Suprapubic skin (tissue), 4 donors: ENCODE data around the gene CERS2.

ENCODE experiments used
- CTCF ChIP-seq, 2 donors: fragments of 200-600 bp in 1 of 2; fragments of 450-650 bp in 1 of 2; sonication (generic) in 1 of 2; IDR thresholded peaks; one replicate each; pipeline ENCODE4 v1.5.1; 2016 to 2019; ENCODE audit warnings: antibody characterized with exemption in 2 of 2, mild to moderate bottlenecking in 1 of 2, moderate library complexity in 1 of 2
- EP300 ChIP-seq: sonication (generic); formaldehyde crosslinking; IDR thresholded peaks from one replicate; pipeline ENCODE4 v1.6.1; 2017; ENCODE audit warnings: antibody characterized with exemption
- POLR2A ChIP-seq, 2 donors: fragments of 450-650 bp; IDR thresholded peaks; one replicate each; pipeline ENCODE4 v1.6.1; 2017; ENCODE audit warnings: antibody characterized with exemption in 2 of 2, mild to moderate bottlenecking in 2 of 2, moderate library complexity in 2 of 2
- POLR2AphosphoS5 ChIP-seq, 3 donors: sonication (generic); formaldehyde crosslinking; IDR thresholded peaks; one replicate each; pipeline ENCODE4 v1.6.1; 2017; ENCODE audit warnings: antibody characterized with exemption in 3 of 3

- TF ChIP-seq CTCF (IDR thresholded peaks at IDR 0.05) (no peak), POLR2A (IDR thresholded peaks at IDR 0.05) (no peak), POLR2AphosphoS5 (IDR thresholded peaks at IDR 0.05) (no peak), EP300 (no peak)
Measured at GRCh38 chr1:150970808-150971582, 3.6 kb downstream of the CERS2 start.
